Neutrophil (primary cell): ENCODE data around the gene ZBTB7B.

Experiments used
- H3K27ac ChIP-seq: fragments of 200-600 bp; sonication (generic); 2 replicates; pipeline ENCODE4 v1.5.1; 2016; ENCODE audit warnings: mild to moderate bottlenecking, moderate library complexity
- H3K27me3 ChIP-seq: fragments of 200-600 bp; sonication (generic); 2 replicates; pipeline ENCODE4 v1.6.0; 2016; ENCODE audit warnings: mild to moderate bottlenecking
- H3K36me3 ChIP-seq: fragments of 200-600 bp; sonication (generic); 2 replicates; pipeline ENCODE4 v1.5.1; 2017
- H3K4me1 ChIP-seq, 2 experiments: fragments of 200-600 bp in 1 of 2; sonication (generic) in 1 of 2; 1 replicate in 1 of 2; 2 replicates in 1 of 2; pipeline versions ENCODE4 v1.5.1 to v1.6.1; 2013 to 2016; ENCODE audit warnings: low read depth in 1 of 2, low read length in 1 of 2, mild to moderate bottlenecking in 1 of 2, moderate library complexity in 1 of 2; ENCODE audit not compliant: control insufficient read depth in 1 of 2, insufficient read depth in 1 of 2
- H3K4me3 ChIP-seq, 2 experiments: fragments of 200-600 bp in 1 of 2; sonication (generic) in 1 of 2; 1 replicate in 1 of 2; 2 replicates in 1 of 2; pipeline ENCODE4 v1.5.1; 2013 to 2016; ENCODE audit warnings: low read depth in 1 of 2, low read length in 1 of 2, mild to moderate bottlenecking in 1 of 2, moderate library complexity in 1 of 2
- H3K9me3 ChIP-seq: fragments of 200-600 bp; sonication (generic); 2 replicates; pipeline ENCODE4 v1.5.1; 2016
- CTCF ChIP-seq: fragments of 200-600 bp; sonication (generic); IDR thresholded peaks from 2 replicates; pipeline ENCODE4 v1.5.1; 2016; ENCODE audit warnings: antibody characterized with exemption

Gene ZBTB7B

GRCh38 chr1:154956544-154956941, 46.1 kb upstream of the ZBTB7B start:
- Histone ChIP-seq H3K27me3 (no peaks in the 10 kb centered on the region), H3K9me3 (no peaks in the 10 kb centered on the region), H3K36me3 (peaks cover 15% of the 10 kb centered on the region), H3K4me1 (peaks cover 56 to 67% of the 10 kb centered on the region in 2 experiments), H3K27ac (peak overlapping the region; percentile 95), H3K4me3 (peak overlapping the region; percentile 78 to 83)
- TF ChIP-seq CTCF: no peak

- no peaks in the 10 kb centered on the region for H3K27me3 ChIP-seq
- peaks cover 52 to 64% of the 10 kb centered on the region in 2 experiments for H3K4me1 ChIP-seq
- no peak for TF ChIP-seq CTCF
- H3K36me3 ChIP-seq: peaks cover 11% of the 10 kb centered on the region
- H3K4me3 ChIP-seq: no peak overlapping the region
- H3K27ac ChIP-seq: peak overlapping the region; percentile 95
- no peaks in the 10 kb centered on the region for H3K9me3 ChIP-seq
Observed at GRCh38 chr1:154957091-154957657, 45.4 kb upstream of the ZBTB7B start.

GRCh38 chr1:154958036-154958435, 44.6 kb upstream of the ZBTB7B start:
- Histone ChIP-seq H3K4me3 (no peak overlapping the region), H3K27ac (peak overlapping the region; percentile 36), H3K27me3 (no peaks in the 10 kb centered on the region), H3K36me3 (peaks cover 15% of the 10 kb centered on the region), H3K9me3 (no peaks in the 10 kb centered on the region), H3K4me1 (peaks cover 50 to 64% of the 10 kb centered on the region in 2 experiments)
- no peak for TF ChIP-seq CTCF

- no peaks in the 10 kb centered on the region for H3K27me3 ChIP-seq
- no peak overlapping the region for H3K4me3 ChIP-seq
- peaks cover 48 to 56% of the 10 kb centered on the region in 2 experiments for H3K4me1 ChIP-seq
- H3K27ac ChIP-seq: peak overlapping the region; percentile 36
- H3K36me3 ChIP-seq: peaks cover 23% of the 10 kb centered on the region
- TF ChIP-seq CTCF: no peak
- no peaks in the 10 kb centered on the region for H3K9me3 ChIP-seq
Observed at GRCh38 chr1:154958681-154959425, 43.7 kb upstream of the ZBTB7B start.

GRCh38 chr1:154959426-154959780, 43.2 kb upstream of the ZBTB7B start:
- H3K27ac ChIP-seq: peak overlapping the region; percentile 12
- no peak for TF ChIP-seq CTCF
- no peaks in the 10 kb centered on the region for H3K27me3 ChIP-seq
- H3K9me3 ChIP-seq: no peaks in the 10 kb centered on the region
- peaks cover 43 to 51% of the 10 kb centered on the region in 2 experiments for H3K4me1 ChIP-seq
- H3K4me3 ChIP-seq: no peak overlapping the region
- peaks cover 28% of the 10 kb centered on the region for H3K36me3 ChIP-seq
